ENCODE results near the gene LIMCH1. TPM values are rescaled to one million over a fixed set of nuclear protein-coding genes. Genes with fewer than 3 reads are reported as not detected.

Gene LIMCH1
- total RNA-seq, 4 donors from 2014 or later = 8.5 to 32.6 (median 27.0) TPM

DNA sequence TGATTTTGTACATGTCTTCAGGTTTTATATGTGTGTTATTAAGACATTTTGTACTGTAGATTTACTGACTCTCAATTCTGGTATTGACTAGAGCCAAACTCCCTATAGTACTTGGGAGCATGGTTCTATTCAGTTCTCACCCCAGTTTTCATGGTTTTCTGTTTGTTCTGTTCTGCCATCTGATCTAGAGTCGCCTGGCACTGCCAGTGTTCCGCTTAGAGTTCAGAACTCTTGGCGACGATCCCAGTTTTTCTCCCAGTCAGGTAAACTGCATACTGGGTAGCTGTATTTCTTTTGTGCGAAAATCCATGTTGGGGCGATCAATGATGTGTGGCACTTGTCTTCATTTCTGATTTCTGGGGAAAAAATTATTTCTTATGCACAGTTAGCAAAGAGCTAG lies 132.6 kb downstream of the LIMCH1 start:
- H3K27ac ChIP-seq = no peak overlapping the region
- no peak for TF ChIP-seq EP300 (IDR thresholded peaks at IDR 0.05)
- no peak for TF ChIP-seq POLR2A (IDR thresholded peaks at IDR 0.05)
- TF ChIP-seq POLR2AphosphoS5 (IDR thresholded peaks at IDR 0.05) = no peak
- TF ChIP-seq, protein P1, sequence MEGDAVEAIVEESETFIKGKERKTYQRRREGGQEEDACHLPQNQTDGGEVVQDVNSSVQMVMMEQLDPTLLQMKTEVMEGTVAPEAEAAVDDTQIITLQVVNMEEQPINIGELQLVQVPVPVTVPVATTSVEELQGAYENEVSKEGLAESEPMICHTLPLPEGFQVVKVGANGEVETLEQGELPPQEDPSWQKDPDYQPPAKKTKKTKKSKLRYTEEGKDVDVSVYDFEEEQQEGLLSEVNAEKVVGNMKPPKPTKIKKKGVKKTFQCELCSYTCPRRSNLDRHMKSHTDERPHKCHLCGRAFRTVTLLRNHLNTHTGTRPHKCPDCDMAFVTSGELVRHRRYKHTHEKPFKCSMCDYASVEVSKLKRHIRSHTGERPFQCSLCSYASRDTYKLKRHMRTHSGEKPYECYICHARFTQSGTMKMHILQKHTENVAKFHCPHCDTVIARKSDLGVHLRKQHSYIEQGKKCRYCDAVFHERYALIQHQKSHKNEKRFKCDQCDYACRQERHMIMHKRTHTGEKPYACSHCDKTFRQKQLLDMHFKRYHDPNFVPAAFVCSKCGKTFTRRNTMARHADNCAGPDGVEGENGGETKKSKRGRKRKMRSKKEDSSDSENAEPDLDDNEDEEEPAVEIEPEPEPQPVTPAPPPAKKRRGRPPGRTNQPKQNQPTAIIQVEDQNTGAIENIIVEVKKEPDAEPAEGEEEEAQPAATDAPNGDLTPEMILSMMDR (IDR thresholded peaks at IDR 0.05) = no peak
- 86% methylated on average over 6 of the region's 6 CpGs for WGBS

DNA sequence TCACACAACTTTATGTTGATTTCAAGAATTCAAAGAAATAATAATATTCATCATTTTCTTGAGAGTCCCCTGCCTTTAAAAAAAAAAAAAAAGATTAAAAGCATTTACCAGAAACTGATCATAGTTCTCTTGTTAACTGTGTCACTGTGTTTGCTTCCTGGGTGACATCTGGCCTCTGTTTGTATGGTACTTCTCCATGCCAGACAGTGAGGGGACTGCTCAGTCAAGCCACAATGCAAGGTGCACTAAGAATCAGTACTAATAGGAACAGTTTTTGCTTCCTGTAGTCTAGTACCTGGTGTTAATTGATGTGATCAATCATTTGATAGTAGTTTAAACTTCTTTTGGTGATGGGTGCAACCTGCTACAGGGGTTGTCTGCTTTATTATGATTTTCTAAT lies 133.0 kb downstream of the LIMCH1 start:
- H3K36me3 ChIP-seq = peaks cover 9% of the 10 kb centered on the region
- no peak for DNase-seq (ENCODE audit: low spot score in 2 of 2)
- no peak overlapping the region for H3K27ac ChIP-seq
- no peaks in the 10 kb centered on the region for H3K4me1 ChIP-seq
- TF ChIP-seq POLR2AphosphoS5 (IDR thresholded peaks at IDR 0.05) (no peak), POLR2A (IDR thresholded peaks at IDR 0.05) (no peak), EP300 (IDR thresholded peaks at IDR 0.05) (no peak)
- TF ChIP-seq, protein P1 (IDR thresholded peaks at IDR 0.05) = no peak
- H3K4me3 ChIP-seq = no peak overlapping the region
- no peaks in the 10 kb centered on the region for H3K27me3 ChIP-seq
- H3K9me3 ChIP-seq = no peaks in the 10 kb centered on the region

More for the DNA sequence above, 132.6 kb downstream of the LIMCH1 start:
- no peaks in the 10 kb centered on the region for H3K27me3 ChIP-seq
- peaks cover 9% of the 10 kb centered on the region for H3K36me3 ChIP-seq
- no peaks in the 10 kb centered on the region for H3K9me3 ChIP-seq
- H3K4me1 ChIP-seq = no peaks in the 10 kb centered on the region
- DNase-seq (ENCODE audit: low spot score in 2 of 2) = no peak
- no peak overlapping the region for H3K4me3 ChIP-seq

DNA sequence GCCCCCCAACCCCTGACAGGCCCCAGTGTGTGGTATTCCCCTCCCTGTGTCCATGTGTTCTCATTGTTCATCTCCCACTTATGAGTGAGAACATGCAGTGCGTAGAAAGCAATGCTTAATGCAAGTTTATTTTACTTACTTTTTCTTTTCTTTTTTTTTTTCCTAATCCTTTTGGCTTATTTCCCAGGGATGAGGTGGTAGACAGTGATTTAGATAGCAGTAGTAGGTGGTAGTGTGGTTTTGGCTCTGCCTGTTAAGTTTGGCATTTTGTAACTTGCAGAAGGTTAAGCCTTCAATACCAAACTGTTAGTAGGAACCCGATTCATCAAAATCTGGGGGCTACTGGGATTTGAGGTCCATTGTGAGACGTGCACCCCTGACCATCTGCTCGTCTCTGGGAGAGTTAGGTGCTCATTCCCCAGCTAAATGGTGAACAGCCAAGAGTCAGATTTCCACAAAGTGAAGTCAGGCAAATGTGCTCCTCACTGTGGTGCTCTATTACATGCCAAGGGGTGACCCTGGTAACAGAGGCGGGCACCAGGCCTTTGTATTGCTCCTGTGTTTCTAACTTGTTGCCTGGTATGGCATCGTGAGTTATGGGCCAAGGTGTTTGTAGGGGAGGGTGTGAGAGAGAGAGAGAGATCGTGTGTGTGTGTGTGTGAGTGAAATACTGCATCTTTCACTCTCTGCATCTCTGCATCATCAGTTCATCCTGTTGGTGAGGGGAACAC lies 140.3 kb downstream of the LIMCH1 start:
- Histone ChIP-seq H3K4me3 (no peak overlapping the region), H3K27me3 (no peaks in the 10 kb centered on the region), H3K36me3 (peaks cover 19% of the 10 kb centered on the region), H3K9me3 (no peaks in the 10 kb centered on the region), H3K4me1 (no peaks in the 10 kb centered on the region), H3K27ac (no peak overlapping the region)
- no peak for TF ChIP-seq EP300 (IDR thresholded peaks at IDR 0.05)
- TF ChIP-seq, protein P1 (IDR thresholded peaks at IDR 0.05) = no peak
- no peak for TF ChIP-seq POLR2AphosphoS5 (IDR thresholded peaks at IDR 0.05)
- no peak for TF ChIP-seq POLR2A (IDR thresholded peaks at IDR 0.05)
- no peak for DNase-seq (ENCODE audit: low spot score in 2 of 2)
- whole genome bisulfite sequencing = 86% methylated on average over 7 of the region's 7 CpGs

DNA sequence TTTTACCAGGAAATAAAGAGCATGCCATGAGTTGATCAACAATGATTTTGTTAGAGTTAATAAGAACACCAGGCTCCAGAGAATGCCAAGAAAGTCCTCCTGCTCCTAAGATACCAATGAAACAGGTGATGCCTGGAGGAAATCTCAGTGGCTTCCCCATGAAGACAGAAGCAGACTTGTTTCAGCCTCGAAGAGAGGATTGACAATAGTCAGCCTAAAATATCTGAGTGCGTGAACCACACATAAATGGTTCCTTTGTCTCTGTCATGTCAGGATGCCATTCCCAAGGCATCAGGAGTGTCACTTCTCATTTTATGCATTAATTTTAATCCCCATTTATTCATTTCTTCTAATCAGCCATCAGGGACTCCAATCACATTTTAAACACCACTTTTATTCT lies 141.0 kb downstream of the LIMCH1 start:
- WGBS = 70% methylated on average over 2 of the region's 2 CpGs
- peaks cover 23% of the 10 kb centered on the region for H3K36me3 ChIP-seq

DNA sequence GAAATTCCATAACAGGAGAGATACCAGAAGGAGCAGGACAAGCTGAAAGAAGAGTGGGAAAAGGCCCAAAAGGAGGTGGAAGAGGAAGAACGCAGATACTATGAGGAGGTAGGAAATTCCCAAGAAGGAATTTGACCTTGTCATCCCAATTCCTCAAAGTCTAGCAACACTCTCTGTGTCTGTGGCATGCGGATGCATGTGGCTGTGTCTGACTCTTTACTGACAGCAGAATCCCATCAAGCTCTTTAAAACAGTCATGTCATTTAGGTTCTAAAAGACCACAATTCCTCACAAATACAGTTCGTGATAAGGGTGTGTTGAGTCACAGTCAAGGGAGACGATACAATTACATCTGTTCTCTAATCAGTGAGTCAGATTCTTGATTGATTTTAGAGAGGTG lies 142.0 kb downstream of the LIMCH1 start:
- no peak for DNase-seq (ENCODE audit: low spot score in 2 of 2)
- no peak for TF ChIP-seq EP300 (IDR thresholded peaks at IDR 0.05)
- TF ChIP-seq POLR2AphosphoS5 (IDR thresholded peaks at IDR 0.05) = no peak
- TF ChIP-seq POLR2A (IDR thresholded peaks at IDR 0.05) = no peak
- TF ChIP-seq, protein P1 (IDR thresholded peaks at IDR 0.05) = no peak
- Histone ChIP-seq H3K4me3 (no peak overlapping the region), H3K9me3 (no peaks in the 10 kb centered on the region), H3K36me3 (peaks cover 31% of the 10 kb centered on the region), H3K4me1 (no peaks in the 10 kb centered on the region), H3K27ac (no peak overlapping the region), H3K27me3 (no peaks in the 10 kb centered on the region)
- WGBS = 84% methylated on average over 4 of the region's 4 CpGs

More for the DNA sequence above, 141.0 kb downstream of the LIMCH1 start:
- Histone ChIP-seq H3K27ac (no peak overlapping the region), H3K9me3 (no peaks in the 10 kb centered on the region), H3K4me3 (no peak overlapping the region), H3K4me1 (no peaks in the 10 kb centered on the region), H3K27me3 (no peaks in the 10 kb centered on the region)
- TF ChIP-seq EP300 (IDR thresholded peaks at IDR 0.05) = no peak
- TF ChIP-seq, protein P1 (IDR thresholded peaks at IDR 0.05) = no peak
- TF ChIP-seq POLR2AphosphoS5 (IDR thresholded peaks at IDR 0.05) = no peak
- TF ChIP-seq POLR2A (IDR thresholded peaks at IDR 0.05) = no peak
- DNase-seq (ENCODE audit: low spot score in 2 of 2) = no peak

Data from suprapubic skin (tissue), 4 donors.